Lower leg skin (tissue), 3 donors: ENCODE data around the gene SENP6.

ENCODE experiments used
- POLR2A ChIP-seq, 2 donors: fragments of 450-650 bp; IDR thresholded peaks; one replicate each; pipeline ENCODE4 v1.6.1; 2016 to 2017; ENCODE audit warnings: antibody characterized with exemption in 2 of 2, mild to moderate bottlenecking in 1 of 2, moderate library complexity in 1 of 2
- TF ChIP-seq, protein P1 (sequence below), 3 donors: fragments of 450-650 bp; IDR thresholded peaks; one replicate each; pipeline ENCODE4 v1.5.1; 2016; ENCODE audit warnings: antibody characterized with exemption in 3 of 3, mild to moderate bottlenecking in 3 of 3, moderate library complexity in 2 of 3

DNA sequence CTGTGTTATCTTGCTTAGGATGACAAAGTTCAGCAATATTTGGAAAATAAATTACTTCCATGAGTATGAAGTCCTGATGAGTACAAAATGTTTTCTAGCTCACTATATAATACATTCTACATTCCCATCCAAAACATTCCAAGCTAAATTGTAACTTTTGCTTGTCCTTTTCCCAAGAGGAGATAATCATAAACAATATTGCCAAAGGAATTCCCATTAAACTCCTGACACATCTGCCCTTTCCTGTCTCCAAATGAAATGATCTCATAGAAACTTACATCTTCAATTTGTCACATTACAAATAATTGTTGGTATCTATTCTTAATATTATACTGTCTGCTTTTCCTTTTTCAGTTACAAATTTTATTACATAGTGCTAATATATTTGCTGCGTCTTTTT is 20.4 kb upstream of the SENP6 start:
- TF ChIP-seq, protein P1, sequence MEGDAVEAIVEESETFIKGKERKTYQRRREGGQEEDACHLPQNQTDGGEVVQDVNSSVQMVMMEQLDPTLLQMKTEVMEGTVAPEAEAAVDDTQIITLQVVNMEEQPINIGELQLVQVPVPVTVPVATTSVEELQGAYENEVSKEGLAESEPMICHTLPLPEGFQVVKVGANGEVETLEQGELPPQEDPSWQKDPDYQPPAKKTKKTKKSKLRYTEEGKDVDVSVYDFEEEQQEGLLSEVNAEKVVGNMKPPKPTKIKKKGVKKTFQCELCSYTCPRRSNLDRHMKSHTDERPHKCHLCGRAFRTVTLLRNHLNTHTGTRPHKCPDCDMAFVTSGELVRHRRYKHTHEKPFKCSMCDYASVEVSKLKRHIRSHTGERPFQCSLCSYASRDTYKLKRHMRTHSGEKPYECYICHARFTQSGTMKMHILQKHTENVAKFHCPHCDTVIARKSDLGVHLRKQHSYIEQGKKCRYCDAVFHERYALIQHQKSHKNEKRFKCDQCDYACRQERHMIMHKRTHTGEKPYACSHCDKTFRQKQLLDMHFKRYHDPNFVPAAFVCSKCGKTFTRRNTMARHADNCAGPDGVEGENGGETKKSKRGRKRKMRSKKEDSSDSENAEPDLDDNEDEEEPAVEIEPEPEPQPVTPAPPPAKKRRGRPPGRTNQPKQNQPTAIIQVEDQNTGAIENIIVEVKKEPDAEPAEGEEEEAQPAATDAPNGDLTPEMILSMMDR (IDR thresholded peaks at IDR 0.05) = no peak
- TF ChIP-seq POLR2A (IDR thresholded peaks at IDR 0.05) = no peak
